Transverse colon (tissue), 3 donors: Measurements from ENCODE around the gene MOGAT3.

Source experiments
- POLR2A ChIP-seq: fragments of 450-650 bp; IDR thresholded peaks from one replicate; pipeline ENCODE4 v1.6.1; 2016; ENCODE audit warnings: antibody characterized with exemption, mild to moderate bottlenecking, moderate library complexity
- TF ChIP-seq, protein P1 (sequence below), 5 experiments: fragments of 200-600 bp in 3 of 5; fragments of 450-650 bp in 2 of 5; sonication (generic) in 3 of 5; IDR thresholded peaks; 1 replicate in 2 of 5; 2 replicates in 3 of 5; pipeline ENCODE4 v1.5.1; 2016 to 2017; ENCODE audit warnings: antibody characterized with exemption in 5 of 5, inconsistent platforms in 3 of 5, mild to moderate bottlenecking in 2 of 5, moderate library complexity in 1 of 5

DNA sequence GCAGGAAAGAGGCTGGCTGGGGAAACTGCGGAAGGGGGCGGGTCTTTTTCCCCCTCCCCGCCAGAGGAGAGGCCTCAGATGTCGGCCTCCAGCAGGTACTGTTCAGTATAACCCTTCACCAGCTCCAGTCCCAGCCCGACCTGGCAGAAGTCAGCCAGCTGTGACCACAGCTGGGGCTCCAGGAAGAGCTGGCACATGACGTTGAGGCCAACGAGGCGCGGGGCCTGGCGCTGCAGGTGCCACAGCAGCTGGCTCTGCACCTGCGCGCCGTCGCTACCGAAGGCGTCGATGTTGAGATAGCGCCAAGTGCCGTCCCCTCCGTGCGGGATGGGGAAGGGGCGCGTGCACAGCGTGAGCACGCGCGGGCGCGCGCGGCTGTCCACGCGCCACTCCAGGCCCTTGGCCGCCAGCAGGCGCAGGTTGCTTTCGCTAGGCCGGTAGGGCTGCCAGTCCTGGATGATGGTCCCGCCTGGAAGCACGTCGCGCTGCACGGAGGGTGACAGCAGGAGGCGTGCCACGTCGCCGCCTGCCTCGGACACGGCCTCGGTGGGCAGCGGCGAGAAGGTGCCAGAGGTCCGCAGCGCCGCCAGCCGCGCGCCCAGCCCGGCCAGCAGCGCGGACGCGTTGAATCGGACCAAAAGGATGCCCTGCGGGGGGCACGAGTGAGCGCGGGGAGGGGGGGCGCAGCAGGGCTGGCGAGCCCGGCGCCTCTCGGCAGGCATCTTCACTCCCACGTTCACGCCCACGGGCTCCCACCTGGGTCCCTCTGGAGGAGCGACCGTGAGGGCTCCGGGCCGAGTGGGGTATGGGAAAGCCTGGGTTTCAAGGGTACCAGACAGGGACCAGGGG lies 28.6 kb downstream of the MOGAT3 start:
- TF ChIP-seq, protein P1, sequence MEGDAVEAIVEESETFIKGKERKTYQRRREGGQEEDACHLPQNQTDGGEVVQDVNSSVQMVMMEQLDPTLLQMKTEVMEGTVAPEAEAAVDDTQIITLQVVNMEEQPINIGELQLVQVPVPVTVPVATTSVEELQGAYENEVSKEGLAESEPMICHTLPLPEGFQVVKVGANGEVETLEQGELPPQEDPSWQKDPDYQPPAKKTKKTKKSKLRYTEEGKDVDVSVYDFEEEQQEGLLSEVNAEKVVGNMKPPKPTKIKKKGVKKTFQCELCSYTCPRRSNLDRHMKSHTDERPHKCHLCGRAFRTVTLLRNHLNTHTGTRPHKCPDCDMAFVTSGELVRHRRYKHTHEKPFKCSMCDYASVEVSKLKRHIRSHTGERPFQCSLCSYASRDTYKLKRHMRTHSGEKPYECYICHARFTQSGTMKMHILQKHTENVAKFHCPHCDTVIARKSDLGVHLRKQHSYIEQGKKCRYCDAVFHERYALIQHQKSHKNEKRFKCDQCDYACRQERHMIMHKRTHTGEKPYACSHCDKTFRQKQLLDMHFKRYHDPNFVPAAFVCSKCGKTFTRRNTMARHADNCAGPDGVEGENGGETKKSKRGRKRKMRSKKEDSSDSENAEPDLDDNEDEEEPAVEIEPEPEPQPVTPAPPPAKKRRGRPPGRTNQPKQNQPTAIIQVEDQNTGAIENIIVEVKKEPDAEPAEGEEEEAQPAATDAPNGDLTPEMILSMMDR (IDR thresholded peaks at IDR 0.05), result no peak
- TF ChIP-seq POLR2A, result no peak
